HG02943 (cell line): ENCODE data around the gene IRF2BP2.
"Not testable (repeated sequence)": the region's sequence is repeated elsewhere in the genome, so short reads cannot be mapped to it uniquely, and the experiment has no call there.

Experiments
- ATAC-seq: cut with Tn5 transposase; IDR thresholded peaks from one replicate; pipeline ENCODE4 v1.9.1; 2021; ENCODE audit warnings: mild to moderate bottlenecking, low read depth, moderate library complexity; ENCODE audit not compliant: unreplicated experiment

IRF2BP2 gene

GRCh38 chr1:234602334-234603220 lies 7.4 kb downstream of the IRF2BP2 start:
- no peak for ATAC-seq

GRCh38 chr1:234601301-234602017 lies 8.5 kb downstream of the IRF2BP2 start:
- no peak for ATAC-seq

GRCh38 chr1:234600418-234601281 lies 9.3 kb downstream of the IRF2BP2 start:
- ATAC-seq, result peak; percentile 30

- ATAC-seq, result peak; percentile 68
Measured at GRCh38 chr1:234599617-234600417, 10.2 kb downstream of the IRF2BP2 start.

- ATAC-seq, result no peak
Measured at GRCh38 chr1:234598974-234599616, 10.9 kb downstream of the IRF2BP2 start.

GRCh38 chr1:234597894-234598293 lies 12.1 kb downstream of the IRF2BP2 start:
- no peak for ATAC-seq

- no peak for ATAC-seq
Measured at GRCh38 chr1:234595899-234596298, 14.1 kb downstream of the IRF2BP2 start.

- ATAC-seq, result not testable (repeated sequence)
Measured at GRCh38 chr1:234594575-234594974, 15.4 kb downstream of the IRF2BP2 start.

GRCh38 chr1:234593771-234594504 lies 16.0 kb downstream of the IRF2BP2 start:
- no peak for ATAC-seq

- ATAC-seq, result no peak
Measured at GRCh38 chr1:234593109-234593508, 16.9 kb downstream of the IRF2BP2 start.

- no peak for ATAC-seq
Measured at GRCh38 chr1:234592240-234592639, 17.7 kb downstream of the IRF2BP2 start.

GRCh38 chr1:234591131-234591530 lies 18.8 kb downstream of the IRF2BP2 start:
- ATAC-seq, result no peak

GRCh38 chr1:234589854-234590620 lies 19.9 kb downstream of the IRF2BP2 start:
- no peak for ATAC-seq

GRCh38 chr1:234589064-234589800 lies 20.7 kb downstream of the IRF2BP2 start:
- no peak for ATAC-seq

GRCh38 chr1:234588386-234588785 lies 21.6 kb downstream of the IRF2BP2 start:
- no peak for ATAC-seq

- ATAC-seq, result no peak
Measured at GRCh38 chr1:234586892-234587485, 23.0 kb downstream of the IRF2BP2 start.

GRCh38 chr1:234586304-234586703 lies 23.7 kb downstream of the IRF2BP2 start:
- no peak for ATAC-seq
